Measurements from ENCODE around the gene FSIP1.

The FSIP1 gene

GRCh38 chr15:39618063-39618823 lies 164.4 kb downstream of the FSIP1 start:
- H3K36me3 ChIP-seq: no peaks in the 10 kb centered on the region
- H3K4me3 ChIP-seq (ENCODE audit: low read depth, low read length): no peak overlapping the region
- peaks cover 6% of the 10 kb centered on the region; the same call in 1 of the 2 replicates for H3K27me3 ChIP-seq
- no peaks in the 10 kb centered on the region for H3K4me1 ChIP-seq
- no peaks in the 10 kb centered on the region for H3K9me3 ChIP-seq
- DNase-seq: no peak
- no peak for TF ChIP-seq CTCF (IDR thresholded peaks at IDR 0.05; ENCODE audit: low read depth, low read length)

DNA sequence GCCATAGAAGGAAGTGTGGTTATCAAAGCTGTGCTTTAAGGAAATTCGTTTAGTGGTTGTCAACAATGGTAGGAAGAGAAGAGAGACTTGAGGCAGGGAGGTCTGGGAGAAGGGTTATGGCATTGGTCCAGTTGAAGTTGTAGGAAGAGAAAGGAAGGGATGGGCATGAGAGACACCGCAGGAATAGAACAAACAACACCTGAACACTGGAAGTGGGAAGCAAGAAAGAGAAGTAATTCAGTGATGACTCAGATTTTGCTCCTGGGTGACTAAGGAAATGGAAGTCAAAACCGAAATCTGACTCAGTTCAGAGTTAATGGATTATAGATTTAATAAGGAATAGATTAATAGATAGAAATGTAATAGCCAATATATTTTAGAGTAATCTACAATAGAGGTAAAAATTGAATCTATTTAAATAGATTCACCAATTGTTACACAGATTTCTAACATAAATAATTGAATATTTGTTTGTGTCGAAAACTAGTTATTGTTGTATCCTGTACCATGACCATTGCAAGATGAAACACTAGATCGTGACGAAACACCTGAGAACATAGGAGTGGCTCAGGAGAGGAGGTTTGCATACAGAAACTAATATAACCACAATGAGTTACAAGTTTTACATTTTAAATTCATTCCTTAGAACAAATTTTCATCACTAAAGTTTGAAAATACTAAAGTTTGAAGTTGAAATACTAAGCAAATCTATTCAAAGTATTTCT lies 165.7 kb downstream of the FSIP1 start:
- H3K27me3 ChIP-seq: peaks cover 3% of the 10 kb centered on the region; the same call in 1 of the 2 replicates
- TF ChIP-seq CTCF (IDR thresholded peaks at IDR 0.05; ENCODE audit: low read depth, low read length): no peak
- H3K36me3 ChIP-seq: no peaks in the 10 kb centered on the region
- no peak for DNase-seq
- H3K4me3 ChIP-seq (ENCODE audit: low read depth, low read length): no peak overlapping the region
- no peaks in the 10 kb centered on the region for H3K4me1 ChIP-seq
- no peaks in the 10 kb centered on the region for H3K9me3 ChIP-seq

- Histone ChIP-seq H3K4me1 (no peaks in the 10 kb centered on the region), H3K9me3 (no peaks in the 10 kb centered on the region), H3K27me3 (peaks cover 3% of the 10 kb centered on the region; the same call in 1 of the 2 replicates), H3K4me3 (ENCODE audit: low read depth, low read length) (no peak overlapping the region), H3K36me3 (no peaks in the 10 kb centered on the region)
- DNase-seq: no peak
- no peak for TF ChIP-seq CTCF (IDR thresholded peaks at IDR 0.05; ENCODE audit: low read depth, low read length)
These were observed 168.8 kb downstream of the FSIP1 start for GRCh38 chr15:39613861-39614260.

GRCh38 chr15:39613271-39613670 lies 169.4 kb downstream of the FSIP1 start:
- Histone ChIP-seq H3K4me3 (ENCODE audit: low read depth, low read length) (no peak overlapping the region), H3K9me3 (no peaks in the 10 kb centered on the region), H3K4me1 (no peaks in the 10 kb centered on the region), H3K27me3 (peaks cover 3% of the 10 kb centered on the region; the same call in 1 of the 2 replicates), H3K36me3 (no peaks in the 10 kb centered on the region)
- TF ChIP-seq CTCF (IDR thresholded peaks at IDR 0.05; ENCODE audit: low read depth, low read length): no peak
- no peak for DNase-seq

- H3K4me1 ChIP-seq: no peaks in the 10 kb centered on the region
- no peak for DNase-seq
- no peak for TF ChIP-seq CTCF (IDR thresholded peaks at IDR 0.05; ENCODE audit: low read depth, low read length)
- H3K4me3 ChIP-seq (ENCODE audit: low read depth, low read length): no peak overlapping the region
- no peaks in the 10 kb centered on the region for H3K27me3 ChIP-seq
- no peaks in the 10 kb centered on the region for H3K9me3 ChIP-seq
- no peaks in the 10 kb centered on the region for H3K36me3 ChIP-seq
These were observed 172.0 kb downstream of the FSIP1 start for GRCh38 chr15:39610665-39611064.
